ENCODE measurements around the gene RXFP3.

DNA sequence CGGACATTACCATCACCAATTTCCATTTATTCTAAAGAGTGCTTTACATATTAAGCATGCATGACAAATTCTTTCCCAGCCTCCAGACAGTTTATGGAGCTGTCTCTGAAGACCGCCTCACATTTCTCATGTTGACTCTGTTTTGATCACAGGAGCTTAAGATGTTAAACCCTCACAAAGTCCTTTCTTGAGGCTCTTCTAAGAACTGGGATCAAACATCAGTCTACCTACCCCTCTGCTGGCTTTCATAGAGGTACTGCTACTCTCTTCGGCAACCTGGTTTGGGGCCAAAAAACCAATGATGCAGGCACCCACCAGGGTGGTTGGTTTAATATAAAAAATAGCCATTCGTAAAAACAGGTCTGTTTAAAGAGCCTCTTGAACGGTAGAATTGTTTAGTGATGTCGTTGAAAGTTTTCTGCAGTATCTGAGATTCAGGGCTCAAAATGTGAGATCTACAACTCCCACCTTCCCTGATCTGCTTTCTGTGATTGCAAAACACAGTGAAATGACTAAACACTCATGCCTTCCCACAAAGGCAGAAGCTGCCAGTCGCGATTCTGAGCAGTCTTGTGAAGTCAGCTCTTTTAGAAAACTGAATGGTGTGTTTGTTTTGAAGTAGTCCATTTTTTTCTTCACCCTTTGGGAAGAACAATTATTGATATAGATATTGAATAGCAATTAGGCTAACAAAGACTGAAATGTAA, 3.5 kb downstream of the RXFP3 start:
- TF ChIP-seq, protein P1, sequence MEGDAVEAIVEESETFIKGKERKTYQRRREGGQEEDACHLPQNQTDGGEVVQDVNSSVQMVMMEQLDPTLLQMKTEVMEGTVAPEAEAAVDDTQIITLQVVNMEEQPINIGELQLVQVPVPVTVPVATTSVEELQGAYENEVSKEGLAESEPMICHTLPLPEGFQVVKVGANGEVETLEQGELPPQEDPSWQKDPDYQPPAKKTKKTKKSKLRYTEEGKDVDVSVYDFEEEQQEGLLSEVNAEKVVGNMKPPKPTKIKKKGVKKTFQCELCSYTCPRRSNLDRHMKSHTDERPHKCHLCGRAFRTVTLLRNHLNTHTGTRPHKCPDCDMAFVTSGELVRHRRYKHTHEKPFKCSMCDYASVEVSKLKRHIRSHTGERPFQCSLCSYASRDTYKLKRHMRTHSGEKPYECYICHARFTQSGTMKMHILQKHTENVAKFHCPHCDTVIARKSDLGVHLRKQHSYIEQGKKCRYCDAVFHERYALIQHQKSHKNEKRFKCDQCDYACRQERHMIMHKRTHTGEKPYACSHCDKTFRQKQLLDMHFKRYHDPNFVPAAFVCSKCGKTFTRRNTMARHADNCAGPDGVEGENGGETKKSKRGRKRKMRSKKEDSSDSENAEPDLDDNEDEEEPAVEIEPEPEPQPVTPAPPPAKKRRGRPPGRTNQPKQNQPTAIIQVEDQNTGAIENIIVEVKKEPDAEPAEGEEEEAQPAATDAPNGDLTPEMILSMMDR (IDR thresholded peaks at IDR 0.05): no peak
- TF ChIP-seq POLR2A (IDR thresholded peaks at IDR 0.05): no peak

Measured in thyroid gland (tissue), 4 donors.